Fibroblast of lung (primary cell): Measurements from ENCODE around the gene GPS1. TPM values are rescaled to one million over a fixed set of nuclear protein-coding genes. Genes with fewer than 3 reads are reported as not detected.

Experiments used
- DNase-seq, 2 donors: peaks; one replicate each; pipeline versions ENCODE4 v3.0.0 to v3.0.0-alpha.2; 2010; ENCODE audit warnings: low read depth in 2 of 2
- H2AFZ ChIP-seq: 2 replicates; pipeline ENCODE4 v1.5.1; 2012; ENCODE audit warnings: low read length, control low read depth, inconsistent platforms
- H3K27ac ChIP-seq: 2 replicates; pipeline ENCODE4 v1.5.1; 2011; ENCODE audit warnings: low read length, control low read depth; ENCODE audit not compliant: insufficient read depth
- H3K27me3 ChIP-seq: 2 replicates; pipeline ENCODE4 v1.5.1; 2011; ENCODE audit warnings: mild to moderate bottlenecking, low read length; ENCODE audit not compliant: control insufficient read depth, insufficient read depth
- H3K36me3 ChIP-seq: 2 replicates; pipeline ENCODE4 v1.5.1; 2011; ENCODE audit warnings: low read length; ENCODE audit not compliant: control insufficient read depth, insufficient read depth
- H3K4me1 ChIP-seq: 2 replicates; pipeline ENCODE4 v1.5.1; 2011; ENCODE audit warnings: low read length; ENCODE audit not compliant: control insufficient read depth, insufficient read depth; ENCODE audit errors: extremely low read depth
- H3K4me2 ChIP-seq: 2 replicates; pipeline ENCODE4 v1.5.1; 2011; ENCODE audit warnings: low read length, control low read depth; ENCODE audit not compliant: insufficient read depth; ENCODE audit errors: extremely low read depth
- H3K4me3 ChIP-seq, 4 experiments: fragments of 200-600 bp in 1 of 4; sonication (generic) in 1 of 4; replicated peaks in 1 of 4; 2 replicates each; pipeline ENCODE4 v1.5.1; 2011 to 2016; ENCODE audit warnings: low read length in 4 of 4, low read depth in 3 of 4, mild to moderate bottlenecking in 3 of 4, control low read depth in 2 of 4, inconsistent platforms in 1 of 4, mixed read lengths in 1 of 4; ENCODE audit not compliant: insufficient read depth in 1 of 4; ENCODE audit errors: control extremely low read depth in 1 of 4
- H3K79me2 ChIP-seq: 2 replicates; pipeline ENCODE4 v1.5.1; 2012; ENCODE audit warnings: mild to moderate bottlenecking, low read length, inconsistent platforms; ENCODE audit not compliant: control insufficient read depth, insufficient read depth
- H3K9ac ChIP-seq: 2 replicates; pipeline ENCODE4 v1.5.1; 2011; ENCODE audit warnings: mild to moderate bottlenecking, low read length, control low read depth; ENCODE audit not compliant: insufficient read depth
- H3K9me3 ChIP-seq: 2 replicates; pipeline ENCODE4 v1.5.1; 2012; ENCODE audit warnings: low read depth, low read length; ENCODE audit not compliant: control insufficient read depth, insufficient read depth
- H4K20me1 ChIP-seq: 2 replicates; pipeline ENCODE4 v1.5.1; 2011; ENCODE audit warnings: low read length; ENCODE audit not compliant: control insufficient read depth, insufficient read depth; ENCODE audit errors: extremely low read depth
- CTCF ChIP-seq, 2 donors: IDR thresholded peaks in 1 of 2; conservative IDR thresholded peaks in 1 of 2; 1 replicate in 1 of 2; 2 replicates in 1 of 2; pipeline ENCODE4 v1.5.1; 2011 to 2012; ENCODE audit warnings: low read length in 2 of 2, control low read depth in 1 of 2, inconsistent platforms in 1 of 2, low read depth in 1 of 2, mild to moderate bottlenecking in 1 of 2
- EZH2 ChIP-seq: IDR thresholded peaks from 2 replicates; pipeline ENCODE4 v1.5.1; 2012; ENCODE audit warnings: low read length, control low read depth, mild to moderate bottlenecking; ENCODE audit errors: missing control alignments
- polyA plus RNA-seq, 2 donors: library from polyadenylated mRNA; depleted of rRNA in 1 of 2; stranded (reverse) in 1 of 2; unstranded in 1 of 2; fragments of >200 nt; gene quantifications; 2 replicates each; pipeline ENCODE4 v1.2.1, GENCODE V29; 2011 to 2012; ENCODE audit warnings: missing spikeins in 1 of 2
- total RNA-seq: library from RNA; depleted of rRNA; stranded (reverse); fragments of >200 nt; gene quantifications from 2 replicates; pipeline ENCODE4 v1.2.1, GENCODE V29; 2014

GPS1 gene
- total and polyA plus RNA-seq, 2 donors (not counting 1 experiment from before 2014, with no cell fraction given) = 53.3 to 76.6 TPM

GRCh38 chr17:82076785-82077591 is 25.3 kb downstream of the GPS1 start:
- H2AFZ ChIP-seq = no peak overlapping the region
- H3K27me3 ChIP-seq = no peaks in the 10 kb centered on the region
- H3K4me3 ChIP-seq = no peak overlapping the region
- no peak overlapping the region for H3K9ac ChIP-seq
- no peaks in the 10 kb centered on the region for H4K20me1 ChIP-seq
- H3K79me2 ChIP-seq = no peaks in the 10 kb centered on the region
- no peaks in the 10 kb centered on the region for H3K9me3 ChIP-seq
- H3K36me3 ChIP-seq = peaks cover 23% of the 10 kb centered on the region
- H3K4me1 ChIP-seq = no peaks in the 10 kb centered on the region
- H3K4me2 ChIP-seq = no peak overlapping the region
- TF ChIP-seq EZH2 = no peak
- no peak for TF ChIP-seq CTCF (conservative IDR thresholded peaks at IDR 0.05 in 1 of 2, IDR thresholded peaks at IDR 0.05 in 1 of 2; ENCODE audit: low read depth in 1 of 2, low read length in 2 of 2)
- DNase-seq = no peak
- no peak overlapping the region for H3K27ac ChIP-seq

- Histone ChIP-seq H2AFZ (no peak overlapping the region), H3K27me3 (no peaks in the 10 kb centered on the region), H3K4me1 (no peaks in the 10 kb centered on the region)
Observed at GRCh38 chr17:82077617-82078358, 26.1 kb downstream of the GPS1 start.

More at GRCh38 chr17:82077617-82078358, 26.1 kb downstream of the GPS1 start:
- Histone ChIP-seq H3K36me3 (peaks cover 27% of the 10 kb centered on the region), H4K20me1 (no peaks in the 10 kb centered on the region), H3K27ac (no peak overlapping the region), H3K9me3 (no peaks in the 10 kb centered on the region), H3K4me3 (no peak overlapping the region), H3K9ac (no peak overlapping the region), H3K79me2 (no peaks in the 10 kb centered on the region), H3K4me2 (no peak overlapping the region)
- DNase-seq = peak in 1 of 2 donors; percentile 22
- TF ChIP-seq EZH2 (no peak), CTCF (conservative IDR thresholded peaks at IDR 0.05 in 1 of 2, IDR thresholded peaks at IDR 0.05 in 1 of 2; ENCODE audit: low read depth in 1 of 2, low read length in 2 of 2) (no peak)
